ENCODE data around the gene MAN2A2. TPM values are rescaled to one million over a fixed set of nuclear protein-coding genes. Genes with fewer than 3 reads are reported as not detected.

Gene MAN2A2
- polyA plus RNA-seq, 1 experiment = 14.3 TPM

GRCh38 chr15:90950676-90951075 lies 47.6 kb downstream of the MAN2A2 start:
- CTCF ChIA-PET = interaction anchor here (0.9 kb wide), 1 partner anchor 16 kb away, joined by 3 read pairs; no protein-coding TSS in a partner anchor
- POLR2A ChIA-PET = no interaction called here
- peaks cover 6% of the 10 kb centered on the region; the same call in 1 of the 2 replicates for H3K9me3 ChIP-seq (ENCODE audit: control insufficient read depth, insufficient read depth, low read length)

GRCh38 chr15:90952901-90953677 lies 50.0 kb downstream of the MAN2A2 start:
- H3K9me3 ChIP-seq (ENCODE audit: control insufficient read depth, insufficient read depth, low read length) = peaks cover 3% of the 10 kb centered on the region; the same call in 1 of the 2 replicates
- no peaks in the 10 kb centered on the region for H3K27me3 ChIP-seq (ENCODE audit: control insufficient read depth, insufficient read depth, low read length)
- no peak overlapping the region for H3K4me3 ChIP-seq (ENCODE audit: low read depth, low read length)
- ChIA-PET POLR2A (interaction anchor here (2.4 kb wide), 1 partner anchor 18 kb away, joined by 19 read pairs; the partner anchor contains the start of gene UNC45A), CTCF (interaction anchor here (7.9 kb wide), 1 partner anchor 19 kb away, joined by 64 read pairs; the partner anchor contains the start of genes HDDC3 and UNC45A)
- H3K27ac ChIP-seq (ENCODE audit: low read depth, low read length) = no peak overlapping the region
- DNase-seq (ENCODE audit: low read depth, low spot score) = no peak
- TF ChIP-seq, protein P1, sequence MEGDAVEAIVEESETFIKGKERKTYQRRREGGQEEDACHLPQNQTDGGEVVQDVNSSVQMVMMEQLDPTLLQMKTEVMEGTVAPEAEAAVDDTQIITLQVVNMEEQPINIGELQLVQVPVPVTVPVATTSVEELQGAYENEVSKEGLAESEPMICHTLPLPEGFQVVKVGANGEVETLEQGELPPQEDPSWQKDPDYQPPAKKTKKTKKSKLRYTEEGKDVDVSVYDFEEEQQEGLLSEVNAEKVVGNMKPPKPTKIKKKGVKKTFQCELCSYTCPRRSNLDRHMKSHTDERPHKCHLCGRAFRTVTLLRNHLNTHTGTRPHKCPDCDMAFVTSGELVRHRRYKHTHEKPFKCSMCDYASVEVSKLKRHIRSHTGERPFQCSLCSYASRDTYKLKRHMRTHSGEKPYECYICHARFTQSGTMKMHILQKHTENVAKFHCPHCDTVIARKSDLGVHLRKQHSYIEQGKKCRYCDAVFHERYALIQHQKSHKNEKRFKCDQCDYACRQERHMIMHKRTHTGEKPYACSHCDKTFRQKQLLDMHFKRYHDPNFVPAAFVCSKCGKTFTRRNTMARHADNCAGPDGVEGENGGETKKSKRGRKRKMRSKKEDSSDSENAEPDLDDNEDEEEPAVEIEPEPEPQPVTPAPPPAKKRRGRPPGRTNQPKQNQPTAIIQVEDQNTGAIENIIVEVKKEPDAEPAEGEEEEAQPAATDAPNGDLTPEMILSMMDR (IDR thresholded peaks at IDR 0.05; ENCODE audit: low read depth, low read length) = no peak

More at GRCh38 chr15:90950676-90951075, 47.6 kb downstream of the MAN2A2 start:
- Histone ChIP-seq H3K27ac (ENCODE audit: low read depth, low read length) (no peak overlapping the region), H3K4me3 (ENCODE audit: low read depth, low read length) (no peak overlapping the region), H3K27me3 (ENCODE audit: control insufficient read depth, insufficient read depth, low read length) (no peaks in the 10 kb centered on the region)
- no peak for DNase-seq (ENCODE audit: low read depth, low spot score)
- TF ChIP-seq, protein P1 (IDR thresholded peaks at IDR 0.05; ENCODE audit: low read depth, low read length) = no peak

GRCh38 chr15:90953947-90954711 lies 51.0 kb downstream of the MAN2A2 start:
- no peak overlapping the region for H3K4me3 ChIP-seq (ENCODE audit: low read depth, low read length)
- peaks cover 3% of the 10 kb centered on the region; the same call in 1 of the 2 replicates for H3K9me3 ChIP-seq (ENCODE audit: control insufficient read depth, insufficient read depth, low read length)
- TF ChIP-seq, protein P1 (IDR thresholded peaks at IDR 0.05; ENCODE audit: low read depth, low read length) = no peak
- H3K27me3 ChIP-seq (ENCODE audit: control insufficient read depth, insufficient read depth, low read length) = no peaks in the 10 kb centered on the region
- POLR2A ChIA-PET = interaction anchor here (0.6 to 2.4 kb wide), 4 partner anchors 10 to 95 kb away, joined by 3 to 26 read pairs (median 12); partner anchors contain the start of gene UNC45A
- DNase-seq (ENCODE audit: low read depth, low spot score) = no peak
- H3K27ac ChIP-seq (ENCODE audit: low read depth, low read length) = no peak overlapping the region
- CTCF ChIA-PET = interaction anchor here (0.6 to 8.7 kb wide), 5 partner anchors 20 to 319 kb away, joined by 4 to 157 read pairs (median 64); partner anchors contain the start of genes HDDC3 and UNC45A

GRCh38 chr15:90954712-90955623 lies 51.9 kb downstream of the MAN2A2 start, which contains the start of gene RCCD1:
Gene RCCD1, plus strand, starts transcription at chr15:90954884. Its CDS starts 1,851 bp downstream, at chr15:90956735.
- Histone ChIP-seq H3K4me3 (ENCODE audit: low read depth, low read length) (peak within 1 kb of the TSS; percentile 84), H3K9me3 (ENCODE audit: control insufficient read depth, insufficient read depth, low read length) (peaks cover 3% of the 10 kb centered on the region; the same call in 1 of the 2 replicates), H3K27me3 (ENCODE audit: control insufficient read depth, insufficient read depth, low read length) (no peaks in the 10 kb centered on the region), H3K27ac (ENCODE audit: low read depth, low read length) (peak within 1 kb of the TSS; percentile 86)
- POLR2A ChIA-PET = interaction anchor here (0.7 to 2.4 kb wide), 5 partner anchors 11 to 317 kb away, joined by 3 to 26 read pairs (median 6); partner anchors contain the start of gene UNC45A
- peak; percentile 84 for DNase-seq (ENCODE audit: low read depth, low spot score)
- TF ChIP-seq, protein P1 (IDR thresholded peaks at IDR 0.05; ENCODE audit: low read depth, low read length) = no peak
- CTCF ChIA-PET = interaction anchor here (0.6 to 8.7 kb wide), 10 partner anchors 10 to 672 kb away, joined by 3 to 157 read pairs (median 28); partner anchors contain the start of genes HDDC3 and UNC45A
